ENCODE results near the gene C2CD2.

DNA sequence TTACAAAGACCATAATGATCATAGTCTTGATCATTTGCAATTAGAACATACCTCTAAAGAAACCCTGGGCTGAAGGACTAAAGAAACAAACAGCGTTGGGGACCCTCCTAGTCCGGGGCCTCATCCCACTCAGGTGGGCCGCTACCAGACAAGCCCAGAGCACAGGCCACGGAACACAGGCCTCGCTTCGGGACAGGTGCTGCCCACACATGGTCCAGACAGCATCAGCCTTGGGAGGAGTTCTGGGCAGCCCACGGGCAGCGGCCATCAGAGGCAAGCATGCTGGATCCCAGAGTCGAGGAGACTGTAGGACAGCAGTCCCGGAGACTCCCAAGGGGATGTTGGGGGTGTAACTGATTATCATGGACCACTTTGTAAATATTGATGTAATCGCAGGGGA is 4.9 kb downstream of the C2CD2 start:
- TF ChIP-seq, protein P1, sequence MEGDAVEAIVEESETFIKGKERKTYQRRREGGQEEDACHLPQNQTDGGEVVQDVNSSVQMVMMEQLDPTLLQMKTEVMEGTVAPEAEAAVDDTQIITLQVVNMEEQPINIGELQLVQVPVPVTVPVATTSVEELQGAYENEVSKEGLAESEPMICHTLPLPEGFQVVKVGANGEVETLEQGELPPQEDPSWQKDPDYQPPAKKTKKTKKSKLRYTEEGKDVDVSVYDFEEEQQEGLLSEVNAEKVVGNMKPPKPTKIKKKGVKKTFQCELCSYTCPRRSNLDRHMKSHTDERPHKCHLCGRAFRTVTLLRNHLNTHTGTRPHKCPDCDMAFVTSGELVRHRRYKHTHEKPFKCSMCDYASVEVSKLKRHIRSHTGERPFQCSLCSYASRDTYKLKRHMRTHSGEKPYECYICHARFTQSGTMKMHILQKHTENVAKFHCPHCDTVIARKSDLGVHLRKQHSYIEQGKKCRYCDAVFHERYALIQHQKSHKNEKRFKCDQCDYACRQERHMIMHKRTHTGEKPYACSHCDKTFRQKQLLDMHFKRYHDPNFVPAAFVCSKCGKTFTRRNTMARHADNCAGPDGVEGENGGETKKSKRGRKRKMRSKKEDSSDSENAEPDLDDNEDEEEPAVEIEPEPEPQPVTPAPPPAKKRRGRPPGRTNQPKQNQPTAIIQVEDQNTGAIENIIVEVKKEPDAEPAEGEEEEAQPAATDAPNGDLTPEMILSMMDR (IDR thresholded peaks at IDR 0.05; ENCODE audit: low read depth, low read length) = no peak
- TF ChIP-seq EZH2phosphoT487 (IDR thresholded peaks at IDR 0.05; ENCODE audit: low read depth) = no peak
